Stimulated activated naive CD8-positive, alpha-beta T cell treated with anti-CD3 and anti-CD28 coated beads, Interleukin-15, Interleukin-2, amounts not matched to agents 100 ng/mL and 50 ng/mL, for 24 hours (primary cell): ENCODE data around the gene ATOH8.

Experiments used
- H3K27ac Mint-ChIP-seq: one replicate; pipeline ENCODE4 v1.8.0; 2021; ENCODE audit warnings: mild to moderate bottlenecking, mixed read lengths
- H3K27me3 Mint-ChIP-seq: one replicate; pipeline ENCODE4 v1.8.0; 2021; ENCODE audit warnings: mixed read lengths
- H3K36me3 Mint-ChIP-seq: one replicate; pipeline ENCODE4 v1.8.0; 2021; ENCODE audit warnings: low read depth, mixed read lengths
- H3K4me1 Mint-ChIP-seq: one replicate; pipeline ENCODE4 v1.8.0; 2021; ENCODE audit warnings: low read depth, mixed read lengths
- H3K4me3 Mint-ChIP-seq: one replicate; pipeline ENCODE4 v1.8.0; 2021; ENCODE audit warnings: mild to moderate bottlenecking, mixed read lengths
- H3K9me3 Mint-ChIP-seq: one replicate; pipeline ENCODE4 v1.8.0; 2021; ENCODE audit warnings: mixed read lengths

The ATOH8 gene

DNA sequence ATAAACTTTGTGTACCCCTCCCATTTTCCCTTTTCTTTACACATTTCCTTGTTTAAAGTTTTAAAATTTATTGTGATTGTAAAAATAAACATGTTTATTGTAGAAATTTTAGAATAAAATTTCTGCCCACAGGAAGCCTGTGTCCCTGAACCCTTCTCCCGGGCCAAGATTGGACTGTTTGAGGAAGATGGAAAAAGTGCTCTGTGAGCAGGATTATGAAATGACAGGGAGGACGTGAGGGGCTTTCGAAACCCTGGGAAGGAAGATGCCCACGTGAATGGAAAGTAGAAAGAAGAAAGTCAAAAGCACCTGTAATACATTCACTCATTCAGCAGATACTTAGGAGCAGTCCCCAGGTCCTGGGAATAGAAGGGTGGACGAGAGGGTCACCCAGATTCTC, 25.4 kb upstream of the ATOH8 start:
- Mint-ChIP-seq H3K4me3 (no peak overlapping the region), H3K4me1 (no peaks in the 10 kb centered on the region), H3K27ac (no peak overlapping the region), H3K36me3 (no peaks in the 10 kb centered on the region), H3K27me3 (no peaks in the 10 kb centered on the region), H3K9me3 (no peaks in the 10 kb centered on the region)

DNA sequence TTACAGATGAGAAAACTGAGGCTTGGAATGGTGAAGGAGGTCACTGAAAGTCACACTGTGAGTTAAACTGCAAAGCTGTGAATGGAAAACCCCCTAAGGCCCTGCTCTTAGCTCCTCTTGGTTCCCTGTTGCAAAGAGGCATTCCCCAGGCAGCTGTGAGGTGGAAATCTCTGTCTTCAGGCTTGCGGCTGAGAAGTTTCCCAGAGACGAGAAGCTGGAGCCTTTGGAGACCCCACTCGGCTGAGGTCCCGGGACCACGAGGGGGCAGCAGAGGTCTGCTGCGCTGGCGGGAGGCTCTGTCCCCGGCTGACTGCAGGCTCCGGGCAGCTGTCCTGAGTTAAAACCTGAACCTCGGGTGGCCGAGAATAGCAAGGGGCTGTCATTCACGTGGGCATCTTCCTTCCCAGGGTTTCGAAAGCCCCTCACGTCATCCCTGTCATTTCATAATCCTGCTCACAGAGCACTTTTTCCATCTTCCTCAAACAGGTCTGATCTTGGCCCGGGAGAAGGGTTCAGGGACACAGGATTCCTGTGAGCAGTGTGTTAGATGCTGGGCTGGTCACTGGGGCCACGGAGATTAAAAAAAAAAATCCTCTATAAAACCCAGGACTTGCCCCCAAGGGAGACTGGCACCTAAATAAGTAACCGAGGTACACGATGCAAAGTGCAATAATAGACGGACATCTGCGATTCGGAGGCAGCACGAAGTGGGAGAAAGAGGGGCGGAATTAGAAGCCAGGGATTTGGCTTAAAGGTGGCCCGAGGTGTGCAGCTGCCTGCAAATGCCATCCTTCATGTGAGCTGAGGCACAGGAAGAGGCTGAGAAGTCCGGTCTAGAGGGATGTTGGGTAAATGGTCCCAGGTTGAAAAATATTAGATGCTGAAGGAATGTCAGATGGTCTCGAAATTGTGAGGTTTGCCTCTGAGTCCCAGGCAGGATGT, 24.6 kb upstream of the ATOH8 start:
- H3K27me3 Mint-ChIP-seq, result no peaks in the 10 kb centered on the region
- no peaks in the 10 kb centered on the region for H3K9me3 Mint-ChIP-seq
- no peak overlapping the region for H3K4me3 Mint-ChIP-seq
- H3K36me3 Mint-ChIP-seq, result no peaks in the 10 kb centered on the region
- no peaks in the 10 kb centered on the region for H3K4me1 Mint-ChIP-seq
- no peak overlapping the region for H3K27ac Mint-ChIP-seq

DNA sequence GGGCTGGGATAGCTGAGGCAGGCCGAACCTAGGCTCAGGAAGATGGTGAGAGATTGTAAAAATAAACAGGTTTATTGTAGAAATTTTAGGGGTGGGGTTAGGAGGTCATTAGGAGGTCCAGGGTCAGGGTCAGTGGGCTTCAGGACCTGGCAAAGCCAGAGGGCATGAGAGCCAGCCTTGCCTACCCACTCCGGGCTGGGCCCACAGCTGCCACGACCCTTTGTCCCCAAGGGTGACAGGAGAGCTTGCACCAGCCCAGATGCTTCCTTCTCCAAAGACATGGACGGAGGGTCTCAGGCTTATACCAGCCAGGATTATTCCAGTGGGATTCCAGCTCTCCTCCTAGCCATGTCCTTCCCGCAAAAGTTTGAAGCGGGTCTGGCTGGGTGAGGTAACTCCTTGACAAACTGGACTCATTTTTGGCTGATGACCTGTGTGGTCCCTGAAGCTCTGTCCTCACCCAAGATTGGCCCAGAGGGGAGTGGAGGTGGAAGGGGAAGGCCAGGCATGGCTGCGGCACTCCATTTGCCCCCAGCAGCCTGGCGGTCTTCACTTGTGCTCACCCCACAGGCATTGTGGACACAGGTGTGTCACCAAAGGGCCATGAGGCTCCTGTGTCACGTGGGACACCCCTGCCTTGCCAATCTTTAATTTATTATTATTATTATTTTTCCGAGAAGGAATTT, 23.8 kb upstream of the ATOH8 start:
- H3K27me3 Mint-ChIP-seq, result no peaks in the 10 kb centered on the region
- no peak overlapping the region for H3K4me3 Mint-ChIP-seq
- H3K9me3 Mint-ChIP-seq, result no peaks in the 10 kb centered on the region
- no peak overlapping the region for H3K27ac Mint-ChIP-seq
- H3K36me3 Mint-ChIP-seq, result no peaks in the 10 kb centered on the region
- H3K4me1 Mint-ChIP-seq, result no peaks in the 10 kb centered on the region

DNA sequence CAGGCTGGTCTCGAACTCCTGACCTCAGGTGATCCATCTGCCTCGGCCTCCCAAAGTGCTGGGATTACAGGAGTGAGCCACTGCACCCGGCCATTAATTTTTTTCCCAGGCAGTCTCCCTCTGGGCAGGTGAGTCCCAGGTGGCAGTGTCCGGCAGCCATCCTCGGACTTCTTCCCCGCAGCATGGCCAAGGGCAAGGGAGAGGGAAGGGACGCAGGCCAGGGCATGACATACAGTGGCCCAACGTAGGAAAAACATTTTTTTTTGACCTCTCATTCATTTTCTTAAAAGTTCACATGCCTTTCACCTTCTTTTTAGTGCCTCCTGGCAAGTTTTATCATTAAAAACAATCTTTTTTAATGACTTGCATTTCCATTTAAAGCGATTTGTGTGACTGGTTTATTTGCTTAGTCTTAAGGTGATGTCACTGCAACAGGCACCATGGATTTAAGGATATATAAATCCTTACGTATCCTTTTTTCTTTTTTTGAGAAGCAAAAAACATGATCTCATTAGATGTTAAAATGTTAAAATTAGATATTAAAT, 23.0 kb upstream of the ATOH8 start:
- Mint-ChIP-seq H3K9me3 (no peaks in the 10 kb centered on the region), H3K27me3 (no peaks in the 10 kb centered on the region)

DNA sequence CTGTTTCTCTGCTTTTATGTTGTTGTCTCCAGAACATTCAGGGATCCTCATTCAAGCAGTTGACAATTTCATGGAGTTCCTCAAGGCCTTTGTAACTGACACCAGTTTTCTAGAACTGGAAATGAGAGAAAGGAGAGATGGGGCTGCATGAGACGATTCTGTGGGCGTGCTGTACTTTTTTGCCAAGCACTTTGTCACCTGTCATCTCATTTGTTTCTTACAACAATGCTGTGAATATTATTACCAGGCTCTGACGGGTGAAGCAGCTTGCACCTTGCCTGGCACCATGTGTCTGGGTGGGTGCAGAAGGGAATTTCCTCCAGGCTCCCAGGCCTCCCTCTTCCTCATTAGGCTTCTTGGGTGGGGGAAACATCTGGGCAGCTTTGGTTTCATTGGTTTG, 22.2 kb upstream of the ATOH8 start:
- no peak overlapping the region for H3K27ac Mint-ChIP-seq
- no peaks in the 10 kb centered on the region for H3K36me3 Mint-ChIP-seq
- no peaks in the 10 kb centered on the region for H3K9me3 Mint-ChIP-seq
- no peak overlapping the region for H3K4me3 Mint-ChIP-seq
- peaks cover under 1% of the 10 kb centered on the region for H3K27me3 Mint-ChIP-seq
- H3K4me1 Mint-ChIP-seq, result no peaks in the 10 kb centered on the region

More for the DNA sequence above, 23.0 kb upstream of the ATOH8 start:
- no peaks in the 10 kb centered on the region for H3K4me1 Mint-ChIP-seq
- H3K36me3 Mint-ChIP-seq, result no peaks in the 10 kb centered on the region
- H3K4me3 Mint-ChIP-seq, result no peak overlapping the region
- no peak overlapping the region for H3K27ac Mint-ChIP-seq

DNA sequence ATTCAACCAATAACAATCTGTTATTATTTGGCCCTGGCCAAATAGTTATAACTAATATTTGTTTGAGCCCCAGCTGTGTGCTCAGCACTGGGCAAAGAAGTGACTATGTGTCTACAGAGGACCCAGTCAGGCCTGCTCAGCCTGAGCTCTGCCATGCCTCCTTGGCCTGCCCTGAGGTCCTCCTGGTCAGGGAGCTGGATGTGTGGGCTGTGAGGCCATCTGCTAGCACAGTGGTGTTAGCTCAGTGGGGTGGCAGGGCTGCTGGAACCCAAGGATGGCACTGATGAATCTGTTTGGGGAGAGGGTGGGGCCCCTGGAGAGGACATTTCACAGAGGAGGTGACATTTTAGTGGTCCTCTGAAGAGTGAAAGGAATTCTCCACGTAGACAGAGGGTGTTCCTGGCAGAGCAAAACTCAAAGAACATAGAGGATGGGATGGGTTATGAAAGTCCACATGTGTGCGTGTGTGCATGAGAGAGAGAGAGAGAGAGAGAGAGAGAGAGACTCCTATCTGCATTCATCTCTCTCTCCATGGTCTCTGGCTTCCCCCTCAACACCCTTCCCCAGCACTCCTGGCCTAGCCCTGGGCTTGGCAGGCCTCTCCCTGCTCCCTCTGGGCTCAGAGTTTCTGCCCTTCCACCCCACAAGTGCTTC, 21.2 kb upstream of the ATOH8 start:
- Mint-ChIP-seq H3K27me3 (peaks cover 4% of the 10 kb centered on the region), H3K36me3 (no peaks in the 10 kb centered on the region), H3K4me3 (no peak overlapping the region), H3K4me1 (no peaks in the 10 kb centered on the region), H3K9me3 (no peaks in the 10 kb centered on the region), H3K27ac (no peak overlapping the region)

DNA sequence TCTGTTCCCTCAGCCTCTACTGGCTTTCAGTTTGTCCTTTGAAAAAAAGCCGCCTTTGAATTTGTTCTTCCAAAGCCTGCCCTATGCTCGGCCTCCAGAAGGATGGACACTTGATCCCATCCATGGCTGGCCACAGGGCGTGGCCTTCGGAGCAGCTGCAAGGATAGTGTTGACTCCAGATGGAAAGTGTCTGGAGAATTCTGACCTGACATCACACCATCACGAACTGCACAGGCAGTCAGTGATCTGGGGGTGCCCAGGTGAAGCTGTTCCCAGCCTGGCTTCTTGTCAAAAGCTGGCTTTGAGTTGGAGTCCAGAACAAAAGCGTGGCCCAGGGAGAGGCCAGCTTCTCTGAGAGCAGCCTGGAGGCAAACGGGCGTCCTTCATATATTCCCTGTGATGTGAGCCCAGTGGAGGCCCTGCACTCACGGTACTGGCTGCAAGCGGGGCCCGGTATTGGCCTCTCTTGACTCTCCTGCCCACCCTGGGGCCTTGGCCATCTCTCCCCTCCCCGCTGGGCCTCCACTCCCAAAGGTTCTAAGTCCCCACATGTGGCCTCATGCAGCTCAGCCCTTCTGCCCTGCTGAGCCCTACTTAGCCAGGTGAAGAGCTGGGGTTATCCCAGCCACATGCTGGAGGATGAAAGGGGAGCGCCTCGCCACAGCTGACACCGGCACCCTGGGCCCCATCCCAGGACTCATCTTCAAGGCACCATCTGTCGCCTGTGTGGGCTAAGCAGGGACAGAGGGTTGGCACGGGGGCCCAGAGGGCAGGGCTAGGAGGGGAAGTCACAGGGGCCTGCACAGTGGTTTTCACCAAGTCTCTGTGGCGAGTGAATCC, 20.4 kb upstream of the ATOH8 start:
- H3K4me1 Mint-ChIP-seq, result no peaks in the 10 kb centered on the region
- H3K27ac Mint-ChIP-seq, result no peak overlapping the region
- H3K4me3 Mint-ChIP-seq, result no peak overlapping the region
- H3K36me3 Mint-ChIP-seq, result no peaks in the 10 kb centered on the region
- no peaks in the 10 kb centered on the region for H3K9me3 Mint-ChIP-seq
- peaks cover 7% of the 10 kb centered on the region for H3K27me3 Mint-ChIP-seq

DNA sequence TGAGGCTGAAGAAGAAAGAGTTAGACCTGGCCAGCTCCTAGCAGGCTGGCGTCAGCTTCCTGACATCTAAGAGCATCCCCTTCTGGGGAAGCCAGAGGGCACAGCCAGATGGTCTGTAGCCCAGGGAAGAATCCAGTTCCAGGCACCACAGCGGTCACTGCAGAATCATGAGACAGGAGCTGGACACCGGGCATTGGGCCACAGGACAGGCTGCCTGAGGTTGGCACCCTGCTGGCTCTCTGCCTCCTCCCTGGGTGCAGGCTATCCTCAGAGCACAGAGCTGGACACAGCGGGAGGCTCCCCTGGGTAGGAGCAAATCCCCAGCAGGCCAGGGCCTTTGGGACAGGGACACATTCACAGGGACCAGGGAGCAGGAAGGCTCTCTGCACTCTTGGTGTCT, 19.8 kb upstream of the ATOH8 start:
- no peaks in the 10 kb centered on the region for H3K4me1 Mint-ChIP-seq
- no peak overlapping the region for H3K4me3 Mint-ChIP-seq
- H3K9me3 Mint-ChIP-seq, result no peaks in the 10 kb centered on the region
- no peak overlapping the region for H3K27ac Mint-ChIP-seq
- H3K36me3 Mint-ChIP-seq, result no peaks in the 10 kb centered on the region
- H3K27me3 Mint-ChIP-seq, result peaks cover 9% of the 10 kb centered on the region

DNA sequence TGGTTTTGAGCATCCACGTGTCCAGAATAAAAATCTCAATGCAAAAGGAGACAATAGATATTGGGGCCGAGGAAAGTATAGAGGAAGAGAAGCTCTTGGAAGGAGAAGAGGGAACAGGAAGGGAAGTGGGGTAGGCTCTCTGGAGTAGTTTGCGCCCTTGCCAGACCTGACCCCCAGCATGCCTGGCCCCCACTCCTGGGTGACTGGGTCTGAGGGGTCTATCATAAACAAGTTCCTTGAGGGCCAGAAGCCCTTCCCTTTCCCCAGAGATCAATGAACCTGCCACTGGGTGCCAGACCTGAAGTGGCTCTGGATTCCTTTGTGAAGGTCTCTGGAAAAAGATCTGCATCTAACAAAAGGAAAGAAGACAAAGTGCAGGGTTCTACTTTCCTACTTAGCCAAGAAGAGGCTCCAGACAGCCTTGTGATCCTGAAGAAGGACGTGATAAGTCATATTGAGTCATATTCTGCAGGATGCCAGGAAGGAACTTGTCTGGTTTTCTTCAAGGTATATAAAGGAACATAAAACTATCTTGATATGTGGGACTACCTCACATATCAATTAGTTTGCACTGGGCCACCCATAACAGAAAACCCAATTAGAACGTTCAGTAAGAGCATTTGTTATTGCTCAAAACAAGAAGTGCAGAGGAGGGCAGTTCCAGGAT, 18.7 kb upstream of the ATOH8 start:
- no peaks in the 10 kb centered on the region for H3K36me3 Mint-ChIP-seq

DNA sequence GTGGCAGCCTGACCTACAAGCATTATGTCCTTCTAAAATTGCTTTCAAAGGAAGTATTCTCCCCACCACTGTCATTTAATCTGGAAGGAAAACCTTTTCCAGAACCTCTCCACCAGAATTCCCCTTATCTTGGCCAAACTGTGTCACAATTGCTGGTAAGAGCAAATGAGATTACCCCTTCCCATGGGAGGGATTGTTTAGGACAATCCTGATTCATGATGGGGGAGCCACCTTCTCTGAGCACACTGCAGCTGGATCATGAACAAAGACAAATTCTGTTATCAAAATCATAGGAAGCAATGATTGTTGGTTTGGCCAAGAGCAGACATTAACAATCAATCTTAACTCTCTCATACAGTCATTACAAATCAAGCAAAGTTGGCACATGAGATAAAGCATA, 18.1 kb upstream of the ATOH8 start:
- H3K4me3 Mint-ChIP-seq, result no peak overlapping the region
- H3K27ac Mint-ChIP-seq, result no peak overlapping the region
- peaks cover 9% of the 10 kb centered on the region for H3K27me3 Mint-ChIP-seq
- H3K4me1 Mint-ChIP-seq, result no peaks in the 10 kb centered on the region
- no peaks in the 10 kb centered on the region for H3K36me3 Mint-ChIP-seq
- H3K9me3 Mint-ChIP-seq, result no peaks in the 10 kb centered on the region

More for the DNA sequence above, 18.7 kb upstream of the ATOH8 start:
- no peaks in the 10 kb centered on the region for H3K9me3 Mint-ChIP-seq
- H3K4me3 Mint-ChIP-seq, result no peak overlapping the region
- H3K4me1 Mint-ChIP-seq, result no peaks in the 10 kb centered on the region
- no peak overlapping the region for H3K27ac Mint-ChIP-seq
- H3K27me3 Mint-ChIP-seq, result peaks cover 9% of the 10 kb centered on the region

DNA sequence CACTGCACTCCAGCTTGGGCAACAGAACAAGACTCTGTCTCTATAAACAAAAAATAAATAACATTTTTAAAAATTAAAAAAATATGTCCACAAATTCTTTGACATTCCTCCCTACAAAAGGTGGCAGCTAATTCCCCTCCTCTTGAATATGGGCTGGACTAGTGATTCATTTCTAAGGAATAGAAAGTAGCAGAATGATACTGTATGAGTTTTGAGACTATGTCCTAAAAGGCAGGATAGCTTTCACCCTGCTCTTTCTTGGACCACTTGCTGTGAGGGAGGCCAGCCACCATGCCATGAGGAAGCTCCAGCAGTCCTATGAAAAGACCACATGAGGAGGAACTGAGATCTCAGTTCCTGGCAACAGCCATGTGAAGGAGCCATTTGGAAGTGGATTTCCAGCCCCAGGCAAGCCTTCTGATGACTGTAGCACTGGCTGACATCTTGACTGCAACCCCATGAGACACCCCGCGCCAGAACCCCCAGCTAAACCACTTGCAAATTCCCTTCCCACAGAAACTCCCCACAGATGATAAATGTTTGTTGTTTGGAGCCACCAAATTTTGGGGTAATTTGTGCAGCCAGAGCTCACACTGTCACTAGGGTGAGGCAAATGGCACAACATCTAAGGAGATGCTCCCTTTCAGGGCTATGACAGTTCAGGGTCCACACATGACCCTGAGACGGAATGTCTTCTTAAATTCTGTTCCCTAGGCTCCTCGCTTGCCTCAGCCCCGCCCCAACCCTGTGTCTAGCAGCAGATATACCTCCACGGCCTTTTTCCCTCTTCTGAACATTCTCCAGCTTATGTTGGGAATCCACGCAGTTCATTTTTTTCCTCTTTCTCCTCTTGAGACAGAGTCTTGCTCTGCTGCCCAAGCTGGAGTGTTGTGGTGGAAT, 17.1 kb upstream of the ATOH8 start:
- Mint-ChIP-seq H3K27ac (no peak overlapping the region), H3K36me3 (no peaks in the 10 kb centered on the region), H3K4me1 (no peaks in the 10 kb centered on the region), H3K27me3 (peaks cover 14% of the 10 kb centered on the region), H3K9me3 (no peaks in the 10 kb centered on the region), H3K4me3 (no peak overlapping the region)

DNA sequence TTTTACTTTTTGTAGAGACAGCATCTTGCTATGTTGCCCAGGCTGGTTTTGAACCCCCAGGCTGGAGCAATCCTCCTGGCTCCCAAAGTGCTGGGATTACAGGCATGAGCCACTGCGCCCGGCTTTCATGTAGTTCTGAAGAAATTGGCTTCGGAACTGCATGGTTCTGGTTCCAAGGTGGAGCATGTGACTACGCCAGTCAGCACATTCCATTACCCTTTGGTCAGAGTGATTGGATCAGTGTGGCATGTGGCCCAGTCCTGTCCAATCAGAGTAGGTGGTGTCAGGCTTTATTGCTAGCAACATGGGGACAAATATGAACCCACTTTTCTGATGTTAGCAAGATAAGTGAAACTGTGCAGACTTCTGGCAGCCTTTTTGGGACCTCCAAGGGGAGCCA, 16.3 kb upstream of the ATOH8 start:
- Mint-ChIP-seq H3K4me1 (no peaks in the 10 kb centered on the region), H3K36me3 (no peaks in the 10 kb centered on the region), H3K27ac (no peak overlapping the region), H3K27me3 (peaks cover 22% of the 10 kb centered on the region), H3K9me3 (no peaks in the 10 kb centered on the region), H3K4me3 (no peak overlapping the region)

DNA sequence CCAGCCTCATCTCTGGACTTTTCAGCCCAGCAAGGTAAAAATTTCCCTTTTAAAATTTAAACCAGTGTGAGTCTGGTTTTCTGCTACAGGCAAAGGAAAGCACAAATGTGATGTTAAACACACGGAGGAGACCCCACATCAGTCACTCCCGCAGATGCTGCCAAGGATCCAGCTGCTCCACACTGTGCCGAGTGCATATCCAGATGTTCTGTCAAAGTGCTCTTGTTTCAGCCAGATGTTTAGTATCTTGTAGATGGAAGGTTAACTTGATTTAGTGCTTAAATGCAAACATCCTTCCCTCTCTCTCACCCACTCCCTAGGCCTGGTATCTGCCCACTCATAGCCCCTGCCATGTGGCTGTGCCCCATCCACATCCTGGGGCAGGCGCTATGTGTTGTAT, 15.8 kb upstream of the ATOH8 start:
- Mint-ChIP-seq H3K27ac (no peak overlapping the region), H3K9me3 (no peaks in the 10 kb centered on the region), H3K4me1 (no peaks in the 10 kb centered on the region), H3K4me3 (no peak overlapping the region), H3K27me3 (peaks cover 27% of the 10 kb centered on the region), H3K36me3 (no peaks in the 10 kb centered on the region)
